ENCODE results near the gene PRDM12. TPM values are rescaled to one million over a fixed set of nuclear protein-coding genes. Genes with fewer than 3 reads are reported as not detected.

The PRDM12 gene
- total RNA-seq, 1 experiment from 2014 or later: not detected

DNA sequence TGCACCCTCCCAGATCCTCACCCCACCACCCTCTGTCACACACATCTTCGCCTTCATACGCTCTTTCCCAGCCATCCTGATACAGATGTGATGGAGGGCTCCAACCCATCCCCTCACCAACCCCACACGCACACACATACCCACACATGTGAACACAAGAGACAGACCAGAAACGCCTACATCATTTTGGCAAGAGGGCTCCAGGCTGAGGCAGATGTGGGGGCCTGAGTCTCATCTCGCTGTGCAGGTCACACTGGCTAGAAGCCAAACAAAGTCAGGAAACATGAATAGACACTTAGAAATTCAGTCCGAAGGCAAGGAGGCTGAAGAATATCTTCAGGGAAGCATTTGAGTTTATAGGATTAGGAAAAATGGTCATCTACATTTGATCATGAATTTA is 6.2 kb downstream of the PRDM12 start:
- H3K27ac ChIP-seq (ENCODE audit: insufficient read length, low read depth, low read length): no peak overlapping the region
- no peak overlapping the region for H3K14ac ChIP-seq (ENCODE audit: insufficient read depth, low read length)
- no peaks in the 10 kb centered on the region for H4K20me1 ChIP-seq (ENCODE audit: control insufficient read depth, insufficient read depth, insufficient read length)
- H2BK120ac ChIP-seq (ENCODE audit: low read depth, low read length, poor library complexity, severe bottlenecking): no peak overlapping the region
- H3K9ac ChIP-seq (ENCODE audit: extremely low read depth, insufficient read length, low read length): no peak overlapping the region
- H3T11ph ChIP-seq (ENCODE audit: low read length): no peak overlapping the region
- H4K91ac ChIP-seq (ENCODE audit: insufficient read length, low read depth, low read length): no peak overlapping the region
- H3K56ac ChIP-seq (ENCODE audit: insufficient read length, low read depth, low read length): no peak overlapping the region
- peaks cover 72% of the 10 kb centered on the region for H3K27me3 Mint-ChIP-seq (ENCODE audit: low read depth)
- H3K4me2 ChIP-seq (ENCODE audit: insufficient read depth, insufficient read length, low read length): no peak overlapping the region
- H3K36me3 Mint-ChIP-seq (ENCODE audit: insufficient read depth in 1 of 3, low read depth in 3 of 3): no peaks in the 10 kb centered on the region
- H3K79me2 ChIP-seq (ENCODE audit: insufficient read depth, low read length): no peaks in the 10 kb centered on the region
- H3K4me3 Mint-ChIP-seq: no peak overlapping the region
- DNase-seq: no peak
- no peaks in the 10 kb centered on the region for H3K23me2 ChIP-seq (ENCODE audit: insufficient read length, low read depth, low read length, poor library complexity, severe bottlenecking)
- no peaks in the 10 kb centered on the region; a peak in 2 of 5 replicates for H3K9me3 Mint-ChIP-seq
- H2BK20ac ChIP-seq (ENCODE audit: low read depth, low read length, poor library complexity, severe bottlenecking): no peak overlapping the region
- no peak overlapping the region for H2BK12ac ChIP-seq (ENCODE audit: insufficient read length, low read depth, low read length)
- no peaks in the 10 kb centered on the region for H3K79me1 ChIP-seq (ENCODE audit: insufficient read depth, low read depth, low read length, poor library complexity, severe bottlenecking)
- H2AFZ ChIP-seq (ENCODE audit: low read length): no peak overlapping the region
- H3K4me1 Mint-ChIP-seq: peaks cover 6 to 9% of the 10 kb centered on the region in 2 experiments
- H4K8ac ChIP-seq (replicated peaks; ENCODE audit: insufficient read length, low read depth, low read length): no peak overlapping the region
- no peak overlapping the region for H4K5ac ChIP-seq (ENCODE audit: insufficient read length, low read depth, low read length)
- TF ChIP-seq, protein P1, sequence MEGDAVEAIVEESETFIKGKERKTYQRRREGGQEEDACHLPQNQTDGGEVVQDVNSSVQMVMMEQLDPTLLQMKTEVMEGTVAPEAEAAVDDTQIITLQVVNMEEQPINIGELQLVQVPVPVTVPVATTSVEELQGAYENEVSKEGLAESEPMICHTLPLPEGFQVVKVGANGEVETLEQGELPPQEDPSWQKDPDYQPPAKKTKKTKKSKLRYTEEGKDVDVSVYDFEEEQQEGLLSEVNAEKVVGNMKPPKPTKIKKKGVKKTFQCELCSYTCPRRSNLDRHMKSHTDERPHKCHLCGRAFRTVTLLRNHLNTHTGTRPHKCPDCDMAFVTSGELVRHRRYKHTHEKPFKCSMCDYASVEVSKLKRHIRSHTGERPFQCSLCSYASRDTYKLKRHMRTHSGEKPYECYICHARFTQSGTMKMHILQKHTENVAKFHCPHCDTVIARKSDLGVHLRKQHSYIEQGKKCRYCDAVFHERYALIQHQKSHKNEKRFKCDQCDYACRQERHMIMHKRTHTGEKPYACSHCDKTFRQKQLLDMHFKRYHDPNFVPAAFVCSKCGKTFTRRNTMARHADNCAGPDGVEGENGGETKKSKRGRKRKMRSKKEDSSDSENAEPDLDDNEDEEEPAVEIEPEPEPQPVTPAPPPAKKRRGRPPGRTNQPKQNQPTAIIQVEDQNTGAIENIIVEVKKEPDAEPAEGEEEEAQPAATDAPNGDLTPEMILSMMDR (conservative IDR thresholded peaks at IDR 0.05): no peak
- no peak overlapping the region for H2BK15ac ChIP-seq (ENCODE audit: low read depth, low read length)
- H2BK5ac ChIP-seq (ENCODE audit: insufficient read length, low read length): no peak overlapping the region
- no CpG with 5 or more reads among the region's 6 CpGs for WGBS (ENCODE audit: extremely low coverage, insufficient read length, low lambda C conversion rate)
- no peaks in the 10 kb centered on the region for H3K9me3 ChIP-seq (ENCODE audit: control insufficient read depth, low read depth, low read length)
- H2AK5ac ChIP-seq (ENCODE audit: insufficient read length, low read length): no peak overlapping the region
- H3K4ac ChIP-seq (ENCODE audit: low read depth, low read length): no peak overlapping the region
- no peak overlapping the region for H3K27ac Mint-ChIP-seq
- no peak overlapping the region for H3K23ac ChIP-seq (ENCODE audit: insufficient read length, low read depth, low read length)
- no peaks in the 10 kb centered on the region; the same call in 1 of the 2 replicates for H3K4me1 ChIP-seq (ENCODE audit: insufficient read depth, low read length)
- H3K18ac ChIP-seq (ENCODE audit: insufficient read length, low read depth, low read length): no peak overlapping the region
- peaks cover 30% of the 10 kb centered on the region for H3K27me3 ChIP-seq (ENCODE audit: insufficient read depth, low read length)
